HEK293T (cell line): ENCODE data around the gene PSMD5.

ENCODE experiments used
- ARNT ChIP-seq: fragments of 450-650 bp; IDR thresholded peaks from 2 replicates; pipeline ENCODE4 v1.6.1; 2017; ENCODE audit warnings: mild to moderate bottlenecking
- CTBP1 ChIP-seq: fragments of 450-650 bp; IDR thresholded peaks from 2 replicates; pipeline ENCODE4 v1.6.1; 2016; ENCODE audit warnings: borderline replicate concordance
- ELF4 ChIP-seq: fragments of 450-650 bp; IDR thresholded peaks from 2 replicates; pipeline ENCODE4 v1.6.1; 2017; ENCODE audit warnings: antibody characterized with exemption
- FOXA1 ChIP-seq: fragments of 450-650 bp; IDR thresholded peaks from 2 replicates; pipeline ENCODE4 v1.6.1; 2016; ENCODE audit warnings: mild to moderate bottlenecking
- HDGF ChIP-seq: fragments of 450-650 bp; IDR thresholded peaks from 2 replicates; pipeline ENCODE4 v1.6.1; 2017; ENCODE audit warnings: antibody characterized with exemption, borderline replicate concordance
- NFRKB ChIP-seq: fragments of 450-650 bp; IDR thresholded peaks from 2 replicates; pipeline ENCODE4 v1.6.1; 2016; ENCODE audit warnings: mild to moderate bottlenecking, moderate library complexity
- SP1 ChIP-seq: fragments of 450-650 bp; IDR thresholded peaks from 2 replicates; pipeline ENCODE4 v1.6.1; 2017
- SUZ12 ChIP-seq: fragments of 450-650 bp; IDR thresholded peaks from 2 replicates; pipeline ENCODE4 v1.6.1; 2016; ENCODE audit warnings: mild to moderate bottlenecking
- TARDBP ChIP-seq: fragments of 450-650 bp; IDR thresholded peaks from 2 replicates; pipeline ENCODE4 v1.6.1; 2016
- ZNF384 ChIP-seq: fragments of 450-650 bp; IDR thresholded peaks from 2 replicates; pipeline ENCODE4 v1.6.1; 2016
- TF ChIP-seq, protein P1 (sequence below): fragments of 450-650 bp; IDR thresholded peaks from 2 replicates; pipeline ENCODE4 v1.6.1; 2016

GRCh38 chr9:120837921-120838320 is 4.8 kb downstream of the PSMD5 start:
- TF ChIP-seq SP1 = no peak
- TF ChIP-seq ZNF384 = no peak
- no peak for TF ChIP-seq TARDBP
- TF ChIP-seq ELF4 = no peak
- no peak for TF ChIP-seq FOXA1
- no peak for TF ChIP-seq NFRKB
- no peak for TF ChIP-seq ARNT
- TF ChIP-seq CTBP1 = no peak
- TF ChIP-seq HDGF = no peak
- TF ChIP-seq, protein P1, sequence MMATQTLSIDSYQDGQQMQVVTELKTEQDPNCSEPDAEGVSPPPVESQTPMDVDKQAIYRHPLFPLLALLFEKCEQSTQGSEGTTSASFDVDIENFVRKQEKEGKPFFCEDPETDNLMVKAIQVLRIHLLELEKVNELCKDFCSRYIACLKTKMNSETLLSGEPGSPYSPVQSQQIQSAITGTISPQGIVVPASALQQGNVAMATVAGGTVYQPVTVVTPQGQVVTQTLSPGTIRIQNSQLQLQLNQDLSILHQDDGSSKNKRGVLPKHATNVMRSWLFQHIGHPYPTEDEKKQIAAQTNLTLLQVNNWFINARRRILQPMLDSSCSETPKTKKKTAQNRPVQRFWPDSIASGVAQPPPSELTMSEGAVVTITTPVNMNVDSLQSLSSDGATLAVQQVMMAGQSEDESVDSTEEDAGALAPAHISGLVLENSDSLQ = no peak
- no peak for TF ChIP-seq SUZ12
